PFSK-1 (cell line): ENCODE data around the gene TGM1.

Source experiments
- FOXP2 ChIP-seq: optimal IDR thresholded peaks from 2 replicates; pipeline ENCODE3; 2011; ENCODE audit warnings: borderline replicate concordance, control low read depth, inconsistent platforms; ENCODE audit not compliant: insufficient read depth; ENCODE audit errors: extremely low read length, extremely low read depth
- POLR2AphosphoS5 ChIP-seq: IDR thresholded peaks from 2 replicates; pipeline ENCODE4 v1.6.1; 2012; ENCODE audit warnings: low read depth, mild to moderate bottlenecking, control low read depth, low read length, moderate library complexity
- REST ChIP-seq, 2 experiments: IDR thresholded peaks; 2 replicates each; pipeline versions ENCODE4 v1.6.1 to v1.8.0; 2011 to 2012; ENCODE audit warnings: low read depth in 2 of 2, low read length in 2 of 2, control low read depth in 1 of 2, inconsistent platforms in 1 of 2, mild to moderate bottlenecking in 1 of 2, moderate library complexity in 1 of 2; ENCODE audit not compliant: insufficient read depth in 1 of 2
- SIN3A ChIP-seq: IDR thresholded peaks from 2 replicates; pipeline ENCODE4 v1.6.1; 2012; ENCODE audit warnings: mild to moderate bottlenecking, low read length, moderate library complexity, borderline replicate concordance; ENCODE audit not compliant: insufficient read depth
- TAF1 ChIP-seq: IDR thresholded peaks from 2 replicates; pipeline ENCODE4 v1.6.1; 2012; ENCODE audit warnings: low read length, control low read depth, borderline replicate concordance; ENCODE audit not compliant: insufficient read depth

Gene TGM1

GRCh38 chr14:24260026-24260779 lies 2.8 kb downstream of the TGM1 start:
- TF ChIP-seq POLR2AphosphoS5 (no peak), FOXP2 (no peak), TAF1 (no peak)

- no peak for TF ChIP-seq REST (IDR thresholded peaks at IDR 0.05; ENCODE audit: insufficient read depth in 1 of 2, low read depth in 2 of 2, low read length in 2 of 2)
Observed at GRCh38 chr14:24259282-24260025, 3.5 kb downstream of the TGM1 start.

- no peak for TF ChIP-seq POLR2AphosphoS5
Observed at GRCh38 chr14:24258548-24259265, 4.3 kb downstream of the TGM1 start.

- TF ChIP-seq FOXP2 (no peak), TAF1 (no peak), POLR2AphosphoS5 (no peak), SIN3A (no peak), REST (IDR thresholded peaks at IDR 0.05; ENCODE audit: insufficient read depth in 1 of 2, low read depth in 2 of 2, low read length in 2 of 2) (no peak)
Observed at GRCh38 chr14:24258119-24258518, 4.9 kb downstream of the TGM1 start.

GRCh38 chr14:24256960-24257359 lies 6.0 kb downstream of the TGM1 start:
- TF ChIP-seq REST (IDR thresholded peaks at IDR 0.05; ENCODE audit: insufficient read depth in 1 of 2, low read depth in 2 of 2, low read length in 2 of 2) (no peak), TAF1 (no peak), FOXP2 (no peak), SIN3A (no peak), POLR2AphosphoS5 (no peak)

GRCh38 chr14:24255931-24256711 lies 6.9 kb downstream of the TGM1 start:
- no peak for TF ChIP-seq SIN3A
